ENCODE data around the gene TMEM18.

TMEM18 gene

DNA sequence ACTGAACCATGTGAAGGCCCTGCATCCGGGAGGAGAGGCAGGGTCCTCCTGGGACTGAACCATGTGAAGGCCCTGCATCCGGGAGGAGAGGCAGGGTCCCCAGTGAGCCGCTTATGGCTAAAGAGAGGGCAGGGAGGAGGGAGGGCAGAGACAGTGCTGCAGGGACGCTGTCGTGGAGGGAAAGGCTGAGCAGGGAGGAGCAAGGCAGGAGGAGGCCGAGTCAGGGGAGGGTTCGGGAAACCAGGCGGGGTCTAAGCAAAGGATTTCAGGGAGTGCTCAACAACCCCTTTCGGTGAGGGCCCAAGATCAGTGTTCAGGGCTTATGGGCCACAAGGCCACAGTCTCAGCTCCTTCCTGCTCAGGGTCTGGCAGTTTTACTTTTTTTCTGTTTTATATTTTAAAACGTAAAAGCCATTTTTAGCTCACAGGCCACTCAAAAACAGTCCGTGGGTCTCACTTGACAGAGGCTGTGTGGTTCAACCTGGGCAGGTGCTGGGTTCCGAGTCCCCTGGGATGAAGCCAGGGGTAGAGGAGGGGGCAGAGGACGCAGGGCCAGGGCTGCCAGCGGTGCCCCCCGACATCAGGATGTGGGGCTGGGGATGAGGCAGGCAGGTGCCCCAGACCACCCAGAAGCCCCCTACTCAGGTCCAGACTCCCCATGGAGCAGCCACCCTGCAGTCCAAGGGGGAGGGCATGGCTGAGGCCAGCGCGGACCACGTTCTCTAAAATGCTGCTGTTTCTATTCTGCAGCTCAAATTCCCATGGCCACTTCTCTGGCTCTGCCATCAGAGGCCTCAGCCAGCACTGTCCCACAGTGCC is 5.2 kb downstream of the TMEM18 start:
- no peak for DNase-seq

DNA sequence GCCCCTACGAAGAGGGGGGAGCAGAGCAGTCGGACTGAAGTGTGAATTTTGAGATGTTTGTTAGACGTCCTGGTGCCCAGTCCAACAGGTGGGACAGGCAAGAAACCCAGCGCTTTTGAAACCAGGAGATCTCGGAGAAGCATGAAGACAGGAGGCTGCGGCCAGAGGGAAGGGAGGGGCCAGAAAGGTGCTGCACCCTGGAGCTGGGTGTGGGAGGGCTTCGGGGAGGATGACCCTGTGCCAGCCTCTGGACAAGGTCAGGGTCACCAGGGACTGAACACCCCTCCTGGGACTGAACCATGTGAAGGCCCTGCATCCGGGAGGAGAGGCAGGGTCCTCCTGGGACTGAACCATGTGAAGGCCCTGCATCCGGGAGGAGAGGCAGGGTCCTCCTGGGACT is 6.1 kb downstream of the TMEM18 start:
- no peak for DNase-seq

DNA sequence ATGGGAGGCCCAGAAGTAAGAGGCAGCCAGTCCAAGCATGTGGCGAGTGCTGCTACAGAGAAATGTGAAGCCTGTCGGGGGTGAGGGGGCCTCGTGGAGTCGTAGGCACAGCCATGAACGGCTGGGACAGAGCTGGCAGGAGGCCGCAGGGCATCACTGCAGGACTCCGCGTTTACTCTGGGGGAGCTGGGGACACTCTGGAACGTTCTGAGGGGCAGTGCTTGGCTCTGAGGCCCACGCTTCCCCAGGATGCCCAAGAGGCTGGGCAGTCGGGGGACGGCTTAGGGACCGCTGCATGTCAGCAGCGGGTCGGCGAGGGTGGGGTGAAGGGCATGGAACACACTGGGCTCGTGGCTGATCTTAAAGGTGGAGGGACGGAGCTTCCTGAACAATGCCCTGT is 6.6 kb downstream of the TMEM18 start:
- DNase-seq = no peak

DNA sequence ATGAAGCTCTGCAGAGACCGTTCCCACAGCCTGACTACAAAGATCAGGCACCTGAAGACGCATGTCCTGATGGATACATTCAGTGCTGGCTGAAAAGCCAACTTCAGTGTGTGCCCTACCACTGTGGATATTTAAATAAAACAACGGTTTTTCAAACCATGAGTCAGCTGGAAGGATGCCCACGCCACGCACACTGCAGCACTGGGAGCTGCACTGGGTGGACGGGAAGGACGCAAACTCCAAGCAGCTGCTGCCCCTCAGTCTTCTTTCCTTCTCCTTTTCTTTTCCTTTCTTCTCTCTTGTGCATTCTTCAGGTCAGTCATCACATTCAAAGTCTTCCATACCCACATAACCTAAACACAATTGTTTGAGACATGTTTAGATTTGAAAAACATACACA is 7.9 kb downstream of the TMEM18 start:
- no peak for DNase-seq

DNA sequence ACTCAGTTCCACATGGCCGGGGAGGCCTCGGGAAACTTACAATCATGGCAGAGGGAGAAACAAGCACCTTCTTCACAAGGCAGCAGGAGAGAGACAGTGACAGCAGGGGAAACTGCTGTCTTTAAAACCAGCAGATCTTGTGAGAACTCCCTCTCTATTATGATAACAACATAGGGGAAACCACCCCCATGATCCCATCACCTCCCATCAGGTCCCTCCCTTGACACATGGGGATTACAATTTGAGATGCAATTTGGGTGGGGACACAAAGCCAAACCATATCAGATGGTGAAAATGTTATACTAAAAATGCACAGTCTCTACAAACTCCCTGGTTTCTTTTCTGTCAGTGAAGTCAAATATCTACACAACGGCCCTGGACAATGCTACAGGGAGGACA is 9.2 kb downstream of the TMEM18 start:
- no peak for DNase-seq

DNA sequence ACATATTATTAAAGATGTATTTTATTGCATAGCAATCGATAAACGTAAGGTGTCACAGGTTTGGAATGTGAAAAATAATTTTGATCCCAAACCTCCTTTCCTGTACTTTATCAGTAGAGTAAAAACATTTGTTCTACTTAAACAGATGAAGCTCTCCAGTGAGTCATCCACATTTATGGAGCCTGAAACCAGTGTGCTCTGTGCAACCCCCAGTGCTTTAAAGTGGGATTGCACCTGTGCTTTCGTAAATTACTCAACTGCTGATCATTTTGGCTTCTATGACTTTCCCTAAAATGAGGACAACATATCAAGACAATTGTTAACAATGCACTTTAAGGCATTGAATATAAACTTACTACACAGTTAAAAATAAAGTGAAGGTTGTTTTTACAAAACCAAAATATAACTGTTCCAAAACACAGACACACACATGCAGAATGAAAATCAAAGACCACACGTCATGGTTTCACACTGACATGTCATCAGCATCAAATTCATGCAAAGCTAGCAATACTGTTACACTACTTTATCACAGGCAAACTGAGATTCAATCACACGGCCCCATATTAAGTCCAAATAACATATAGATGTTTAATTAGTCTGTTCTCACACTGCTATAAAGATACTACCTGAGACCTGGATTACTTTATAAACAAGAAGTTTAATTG is 9.7 kb downstream of the TMEM18 start:
- peak; percentile 11 for DNase-seq

DNA sequence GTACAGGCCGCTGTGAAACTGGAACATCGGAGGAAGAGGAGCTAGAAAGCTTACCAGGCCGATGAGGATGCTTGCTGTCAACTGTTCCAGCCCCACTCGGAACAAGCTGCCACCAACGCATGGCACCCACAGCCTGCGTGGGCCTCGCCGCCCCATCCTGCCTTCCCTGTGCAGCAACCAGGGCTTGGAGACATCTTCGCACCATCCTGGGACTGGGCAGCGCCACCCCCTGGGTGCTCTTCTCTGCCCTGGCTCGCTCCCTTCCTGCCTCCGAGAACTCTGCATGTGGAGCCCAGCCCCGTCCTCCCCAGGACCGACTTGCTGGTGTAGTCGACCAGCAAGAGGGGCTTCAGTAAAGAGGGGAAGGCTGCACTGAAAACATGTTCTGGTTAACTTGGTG is 10.8 kb downstream of the TMEM18 start:
- no peak for DNase-seq

DNA sequence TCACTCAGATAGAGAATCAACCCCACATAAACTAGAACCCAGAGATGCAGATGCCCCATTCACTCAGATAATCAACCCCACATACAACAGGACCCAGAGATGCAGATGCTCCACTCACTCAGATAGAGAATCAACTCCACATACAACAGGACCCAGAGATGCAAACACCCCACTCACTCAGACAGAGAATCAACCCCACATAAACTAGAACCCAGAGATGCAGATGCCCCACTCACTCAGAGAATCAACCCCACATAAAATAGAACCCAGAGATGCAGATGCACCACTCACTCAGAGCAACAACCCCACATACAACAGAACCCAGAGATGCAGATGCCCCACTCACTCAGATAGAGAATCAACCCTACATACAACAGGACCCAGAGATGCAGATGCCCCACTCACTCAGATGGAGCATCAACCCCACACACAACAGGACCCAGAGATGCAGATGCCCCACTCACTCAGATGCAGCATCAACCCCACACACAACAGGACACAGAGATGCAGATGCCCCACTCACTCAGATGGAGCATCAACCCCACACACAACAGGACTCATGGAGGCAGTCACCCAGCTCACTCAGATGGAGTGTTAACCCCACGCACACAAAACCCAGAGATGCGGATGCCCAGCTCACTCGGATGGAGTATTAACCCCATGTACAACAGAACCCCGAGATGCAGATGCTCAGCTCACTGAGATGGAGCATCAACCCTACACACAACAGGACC is 11.7 kb downstream of the TMEM18 start:
- no peak for DNase-seq

DNA sequence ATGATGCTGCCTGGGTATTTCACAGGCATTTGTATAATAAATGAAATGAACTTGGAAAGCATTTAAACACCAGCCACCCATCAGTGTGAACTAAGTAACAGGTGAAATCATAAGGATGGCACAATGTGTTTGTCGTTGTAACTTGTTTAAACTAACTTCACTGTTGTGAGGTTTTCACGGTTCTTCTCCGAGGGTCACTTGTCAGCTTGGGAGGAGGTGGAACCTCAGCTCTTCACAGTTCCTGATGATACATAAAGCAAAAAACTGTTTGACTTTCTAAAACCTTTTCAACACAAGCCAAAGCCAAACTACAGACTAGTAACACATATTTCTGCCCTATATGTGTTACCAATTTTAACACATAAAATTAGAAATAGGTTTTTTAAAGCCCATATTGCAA is 13.1 kb downstream of the TMEM18 start:
- no peak for DNase-seq

DNA sequence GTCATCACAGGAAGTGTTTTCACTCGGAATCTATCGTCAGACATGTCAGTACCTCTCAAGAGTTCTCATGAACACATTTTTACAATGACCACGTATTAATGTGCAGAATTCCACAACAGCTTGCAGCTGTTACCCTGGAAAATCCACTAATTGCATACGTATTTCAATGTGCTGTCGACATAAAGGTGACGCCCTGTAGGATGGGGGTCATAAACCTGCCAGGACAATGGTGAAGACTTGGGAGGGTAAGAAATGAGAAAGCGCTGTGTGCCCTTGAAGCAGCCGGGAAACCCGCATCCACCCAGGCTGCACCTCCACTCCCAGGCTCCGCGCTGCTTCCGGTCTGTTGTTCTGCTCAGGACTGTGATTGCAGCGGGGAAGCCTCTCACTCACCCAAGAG is 14.0 kb downstream of the TMEM18 start:
- no peak for DNase-seq

DNA sequence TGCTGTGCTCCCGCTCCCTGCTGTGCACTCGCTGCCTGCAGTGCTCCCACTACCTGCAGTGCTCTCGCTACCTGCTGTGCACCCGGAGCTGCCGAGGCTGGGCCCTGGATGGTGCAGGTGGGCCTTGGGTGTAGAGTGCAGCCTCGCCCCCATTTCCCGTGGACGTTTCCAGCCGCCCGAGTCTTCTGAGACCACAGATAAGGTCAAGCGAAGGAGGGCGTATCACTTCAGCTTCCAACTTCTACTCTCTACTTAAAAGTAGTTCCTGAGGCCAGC is 15.9 kb downstream of the TMEM18 start:
- DNase-seq = no peak

DNA sequence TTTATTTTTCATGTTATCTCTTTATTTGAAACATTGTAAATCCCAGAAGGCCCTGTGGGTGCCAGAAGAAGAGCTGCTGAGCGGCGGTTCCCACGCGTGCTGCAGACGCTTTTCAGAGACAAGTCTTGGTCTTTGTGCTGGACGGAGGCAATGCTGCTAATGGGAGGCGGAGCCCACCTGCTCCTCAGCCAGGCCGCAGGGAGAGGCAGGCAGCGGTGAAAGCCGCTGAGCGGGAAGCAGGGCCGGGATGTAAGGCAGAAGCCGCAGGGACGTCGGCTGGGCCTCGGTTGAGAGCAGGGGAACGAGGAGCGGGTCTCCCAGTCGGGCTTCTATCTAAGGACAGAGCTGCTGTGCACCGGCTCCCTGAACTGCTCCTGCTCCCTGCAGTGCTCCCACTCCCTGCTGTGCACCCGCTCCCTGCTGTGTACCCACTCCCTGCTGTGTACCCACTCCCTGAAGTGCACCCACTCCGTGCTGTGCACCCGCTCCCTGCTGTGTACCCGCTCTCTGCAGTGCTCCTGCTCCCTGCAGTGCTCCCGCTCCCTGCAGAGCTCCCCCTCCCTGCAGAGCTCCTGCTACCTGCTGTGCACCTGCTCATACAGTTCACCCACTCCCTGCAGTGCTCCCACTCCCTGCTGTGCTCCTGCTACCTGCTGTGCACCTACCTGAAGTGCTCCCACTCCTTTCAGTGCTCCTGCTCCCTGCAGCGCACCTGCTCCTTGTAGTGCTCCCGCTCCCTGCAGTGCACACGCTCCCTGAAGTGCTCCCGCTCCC is 16.4 kb downstream of the TMEM18 start:
- no peak for DNase-seq

DNA sequence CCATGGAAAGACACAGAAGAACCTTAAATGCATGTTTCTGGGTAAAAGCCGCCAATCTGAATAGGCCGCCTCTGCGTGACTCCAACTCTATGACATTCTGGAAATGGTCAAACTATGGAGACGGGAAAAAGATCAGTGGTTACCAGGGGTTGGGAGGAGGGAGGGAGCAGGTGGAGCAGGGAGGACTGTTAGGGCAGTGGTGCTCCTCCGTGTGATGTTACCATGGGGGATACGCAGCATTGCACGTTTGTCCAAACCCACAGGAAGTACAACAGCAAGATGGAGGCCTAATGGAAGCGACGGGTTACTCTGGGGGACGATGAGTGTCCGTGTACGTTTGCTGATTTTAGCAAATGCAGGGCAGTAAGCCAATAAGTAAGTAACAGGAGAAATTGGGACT is 17.2 kb downstream of the TMEM18 start:
- no peak for DNase-seq

DNA sequence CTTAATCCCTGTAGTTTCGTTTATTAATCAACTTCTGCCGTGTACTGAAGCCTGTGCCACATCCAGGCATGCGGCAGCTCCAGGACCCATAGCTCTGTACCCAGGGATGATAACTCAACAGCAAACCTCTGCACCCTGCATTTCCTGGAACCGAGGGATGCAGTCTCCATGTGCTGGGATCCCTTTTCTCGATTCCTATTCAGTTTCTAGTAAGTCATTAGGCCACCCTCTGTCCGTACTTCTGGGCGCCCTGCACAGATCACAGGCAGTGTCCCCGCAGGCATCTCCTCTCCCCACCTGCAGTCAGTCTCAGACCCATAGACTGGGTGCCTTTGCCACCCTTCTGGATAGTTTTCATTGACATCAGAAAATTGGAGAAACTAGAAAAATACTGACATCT is 18.8 kb downstream of the TMEM18 start:
- no peak for DNase-seq

DNA sequence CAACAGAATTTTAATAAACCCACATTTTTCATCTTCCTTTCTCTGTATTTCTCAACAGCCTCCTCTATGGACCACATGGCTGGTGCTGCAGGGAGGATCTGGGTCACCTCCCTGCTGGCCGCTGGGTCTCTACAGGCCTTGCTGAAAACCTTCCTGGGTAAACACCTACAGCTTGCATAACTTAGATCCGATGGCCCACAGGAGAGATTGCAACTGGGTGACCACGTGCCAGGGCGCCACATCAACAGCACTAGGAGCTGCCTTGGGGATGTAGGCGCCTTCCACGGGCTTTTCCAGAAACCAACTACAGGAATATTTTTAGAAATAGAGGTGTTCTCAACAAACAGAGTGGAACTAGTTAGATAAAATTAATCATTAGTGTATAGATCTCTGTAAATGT is 19.4 kb downstream of the TMEM18 start:
- DNase-seq = no peak

DNA sequence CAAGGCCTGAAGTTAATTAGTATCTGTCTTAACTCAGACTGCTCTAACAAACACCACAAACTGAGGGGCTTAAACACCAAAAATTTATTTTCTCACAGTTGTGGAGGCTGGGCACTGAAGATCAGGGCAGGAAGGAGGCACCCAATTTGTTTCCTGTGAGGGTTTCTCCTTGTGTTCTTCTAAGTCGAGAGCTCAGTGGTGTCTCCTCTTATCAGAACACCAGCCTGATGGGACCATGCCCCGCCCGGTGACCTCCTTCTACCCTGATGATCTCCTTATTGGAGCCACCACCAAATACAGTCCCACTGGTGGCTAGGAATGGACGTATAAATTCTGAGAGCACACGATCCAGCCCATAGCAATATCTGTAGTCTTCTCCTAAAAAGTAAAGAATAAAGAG is 20.5 kb downstream of the TMEM18 start:
- peak; percentile 32 for DNase-seq

DNA sequence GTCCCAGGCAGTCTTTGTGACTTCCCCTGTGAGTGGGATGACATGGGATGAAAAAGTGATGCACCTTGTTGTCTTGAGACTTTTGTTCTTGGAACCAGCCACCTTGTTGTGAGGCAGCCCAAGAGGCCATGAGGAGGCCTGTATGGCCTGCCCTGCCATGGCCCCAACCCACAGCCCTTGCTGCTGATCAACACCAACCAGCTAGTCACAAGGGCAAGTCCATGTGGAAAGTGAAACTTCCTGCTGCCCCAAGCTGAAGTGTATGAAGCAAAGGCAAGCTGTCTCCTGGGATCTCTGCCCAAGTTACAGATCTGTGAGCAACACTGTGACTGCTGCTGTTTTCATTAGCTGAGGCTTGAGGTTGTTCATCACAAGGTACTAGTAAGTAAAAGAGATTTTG is 21.6 kb downstream of the TMEM18 start:
- DNase-seq = no peak

DNA sequence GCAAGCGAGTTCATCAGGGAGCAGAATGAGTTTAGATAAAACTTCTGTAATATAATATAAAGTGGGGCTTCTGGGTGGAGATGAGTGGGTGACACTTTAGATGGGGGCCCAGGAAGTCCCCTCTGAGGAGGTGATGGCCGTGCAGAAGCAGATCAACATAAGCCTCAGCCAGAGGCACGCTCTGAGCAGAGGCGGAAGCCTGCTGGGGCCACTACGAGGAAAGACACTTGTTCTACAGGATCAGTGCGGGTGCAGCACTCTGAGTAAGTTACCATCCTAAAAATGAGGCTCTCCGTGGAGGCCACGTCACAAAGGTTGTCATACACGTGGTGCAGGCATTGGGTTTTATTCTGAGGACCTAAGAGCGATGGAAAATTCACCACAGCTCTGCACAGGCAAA is 22.3 kb downstream of the TMEM18 start:
- DNase-seq = no peak

DNA sequence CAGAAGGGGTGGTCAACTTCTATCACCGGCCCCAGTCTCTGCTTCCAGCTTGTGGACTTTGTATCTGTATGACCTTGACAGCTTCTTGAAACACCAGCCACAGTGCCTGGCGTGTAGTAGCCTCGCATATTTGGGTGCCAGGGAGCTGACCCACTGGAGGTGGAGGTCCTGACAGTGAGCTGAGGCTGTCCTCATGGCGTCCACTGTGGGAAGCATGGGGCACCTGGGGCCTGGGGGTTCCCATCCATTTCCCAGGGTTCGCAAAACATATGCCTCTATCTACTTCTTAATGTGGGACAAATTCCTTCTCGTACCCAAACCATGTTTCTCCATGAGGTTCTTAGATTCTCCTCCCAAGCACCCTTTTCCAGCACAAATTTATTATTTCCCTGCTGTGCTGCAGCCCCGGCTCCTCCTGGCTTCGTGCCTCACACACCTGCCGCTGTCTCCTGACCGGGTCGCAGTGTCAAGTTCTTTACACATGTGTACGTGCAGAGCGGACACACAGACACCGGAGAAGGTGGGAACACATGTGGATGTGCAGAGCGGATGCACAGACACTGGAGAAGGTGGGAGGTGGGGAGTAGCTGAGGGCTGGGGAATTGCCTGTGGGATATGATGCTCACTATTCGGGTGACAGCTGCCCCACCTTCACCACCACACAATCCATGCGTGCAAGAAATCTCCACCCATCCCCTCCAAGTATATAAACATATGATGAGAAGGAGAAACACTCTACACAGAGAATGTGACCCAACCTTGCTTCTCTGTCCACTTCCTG is 23.4 kb downstream of the TMEM18 start:
- DNase-seq = no peak

DNA sequence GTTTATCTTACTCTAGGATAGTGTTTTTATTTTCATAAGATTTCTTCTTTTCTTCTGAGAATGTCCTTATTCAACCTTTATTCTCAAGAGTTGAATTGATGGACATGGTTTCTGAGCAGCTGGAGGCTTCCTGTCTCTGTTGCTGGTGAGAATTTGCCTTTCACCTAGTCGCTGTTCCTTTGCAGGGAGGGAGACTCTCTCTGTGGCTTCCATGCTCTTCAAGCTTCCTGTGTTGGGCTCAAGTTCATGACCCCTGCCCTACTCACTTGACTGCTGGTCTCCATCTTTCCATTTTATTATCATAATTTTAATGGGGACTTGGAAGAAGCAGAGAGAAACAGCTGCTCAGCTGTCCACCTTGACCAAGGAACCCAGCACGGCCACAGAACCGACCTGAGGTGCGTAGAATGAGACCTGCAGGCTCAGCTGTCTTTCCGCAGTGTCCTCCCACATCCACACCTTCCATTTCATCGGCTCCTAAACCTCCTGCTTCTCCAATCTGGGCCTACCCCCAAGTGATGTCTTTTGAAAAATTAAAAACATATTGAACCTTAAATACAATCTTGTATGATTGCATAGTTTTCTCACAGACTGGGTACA is 24.2 kb downstream of the TMEM18 start:
- no peak for DNase-seq

DNA sequence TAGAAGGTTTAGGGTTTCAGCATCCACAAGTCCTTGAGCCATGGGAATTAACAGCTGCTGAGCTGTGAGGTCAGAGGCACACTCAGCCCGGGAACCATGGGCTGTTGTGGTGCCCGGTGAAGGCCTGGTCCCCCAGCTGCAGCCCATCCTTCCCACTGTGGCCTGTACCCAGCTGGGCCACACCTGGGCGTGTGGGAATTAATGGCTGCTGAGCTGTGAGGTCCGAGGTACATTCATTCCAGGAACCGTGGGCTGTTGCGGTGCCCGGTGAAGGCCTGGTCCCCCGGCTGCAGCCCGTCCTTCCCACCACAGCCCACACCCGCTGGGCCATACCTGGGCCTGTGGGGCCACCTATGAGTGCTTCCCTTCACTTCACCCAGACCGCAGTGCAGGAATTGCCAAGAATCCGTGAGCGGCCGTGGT is 25.2 kb downstream of the TMEM18 start:
- DNase-seq = no peak

All from CD4-positive, alpha-beta T cell treated with Interleukin-17A for 1 hour (primary cell).